WTC11 (cell line): ENCODE results near the gene FALEC. TPM values are rescaled to one million over a fixed set of nuclear protein-coding genes. Genes with fewer than 3 reads are reported as not detected.

Experiments used
- ATAC-seq: fragments of 200-7000 bp; cut with Tn5 transposase; 2 replicates; pipeline ENCODE4 v1.10.0; 2021; ENCODE audit warnings: mild to moderate bottlenecking, moderate library complexity
- CTCF ChIA-PET: fragments of 300-600 bp; sonication (Branson Sonifier 250); formaldehyde crosslinking; loops from one replicate; lab custom pipeline; 2021; ENCODE audit warnings: antibody characterized with exemption; lab: Charles Lee
- POLR2A ChIA-PET: fragments of 350-600 bp; sonication (Branson Sonifier 250); formaldehyde crosslinking; loops from one replicate; lab custom pipeline; 2021; ENCODE audit warnings: antibody characterized with exemption; lab: Charles Lee
- DNase-seq: peaks from one replicate; pipeline ENCODE4 v3.0.0; 2021; ENCODE audit warnings: low spot score
- H3K27ac Mint-ChIP-seq: 2 replicates; pipeline ENCODE4 v1.8.0; 2021; ENCODE audit warnings: mixed read lengths
- H3K27me3 Mint-ChIP-seq: 2 replicates; pipeline ENCODE4 v1.8.0; 2021; ENCODE audit warnings: low read depth, mild to moderate bottlenecking, moderate library complexity, mixed read lengths
- H3K36me3 Mint-ChIP-seq: 2 replicates; pipeline ENCODE4 v1.8.0; 2021; ENCODE audit warnings: mixed read lengths
- H3K4me1 Mint-ChIP-seq: 2 replicates; pipeline ENCODE4 v1.8.0; 2022; ENCODE audit warnings: mixed read lengths
- H3K4me3 Mint-ChIP-seq: 2 replicates; pipeline ENCODE4 v1.8.0; 2021; ENCODE audit warnings: mild to moderate bottlenecking, moderate library complexity, mixed read lengths
- H3K9me3 Mint-ChIP-seq: 2 replicates; pipeline ENCODE4 v1.8.0; 2021; ENCODE audit warnings: mixed read lengths
- AFF4 ChIP-seq: sonication (generic); formaldehyde crosslinking; IDR thresholded peaks from 2 replicates; pipeline ENCODE4 v1.8.1; 2023; ENCODE audit warnings: mild to moderate bottlenecking, missing genetic modification reagents, borderline replicate concordance
- E2F4 ChIP-seq: sonication (generic); formaldehyde crosslinking; IDR thresholded peaks from 2 replicates; pipeline ENCODE4 v1.8.1; 2022; ENCODE audit warnings: low read depth, mild to moderate bottlenecking, moderate library complexity, missing genetic modification reagents, borderline replicate concordance
- ESRRA ChIP-seq: sonication (generic); formaldehyde crosslinking; IDR thresholded peaks from 2 replicates; pipeline ENCODE4 v1.8.1; 2022; ENCODE audit warnings: mild to moderate bottlenecking, missing genetic modification reagents, borderline replicate concordance
- HMGA2 ChIP-seq: fragments of 250-450 bp; sonication (Bioruptor Pico); IDR thresholded peaks from 2 replicates; pipeline ENCODE4 v1.4.0; 2021; ENCODE audit warnings: mild to moderate bottlenecking, moderate library complexity
- HMGXB4 ChIP-seq: sonication (generic); formaldehyde crosslinking; IDR thresholded peaks from 2 replicates; pipeline ENCODE4 v1.8.1; 2023; ENCODE audit warnings: mild to moderate bottlenecking, moderate library complexity, missing genetic modification reagents
- JUN ChIP-seq: sonication (generic); formaldehyde crosslinking; IDR thresholded peaks from 2 replicates; pipeline ENCODE4 v1.8.0; 2023; ENCODE audit warnings: mild to moderate bottlenecking, missing genetic modification reagents
- KAT7 ChIP-seq: sonication (generic); formaldehyde crosslinking; IDR thresholded peaks from 2 replicates; pipeline ENCODE4 v1.8.1; 2023; ENCODE audit warnings: missing genetic modification reagents, mild to moderate bottlenecking, borderline replicate concordance
- MAX ChIP-seq: sonication (generic); formaldehyde crosslinking; IDR thresholded peaks from 2 replicates; pipeline ENCODE4 v1.8.0; 2022; ENCODE audit warnings: mild to moderate bottlenecking, missing genetic modification reagents
- MLX ChIP-seq: sonication (generic); formaldehyde crosslinking; IDR thresholded peaks from 2 replicates; pipeline ENCODE4 v1.8.1; 2023; ENCODE audit warnings: mild to moderate bottlenecking, missing genetic modification reagents, moderate library complexity
- NFATC4 ChIP-seq: fragments of 250-450 bp; sonication (Bioruptor Pico); IDR thresholded peaks from 2 replicates; pipeline ENCODE4 v1.9.0; 2021; ENCODE audit warnings: mild to moderate bottlenecking
- NFYB ChIP-seq: sonication (generic); formaldehyde crosslinking; conservative IDR thresholded peaks from 2 replicates; pipeline ENCODE4 v1.8.0; 2022; ENCODE audit warnings: low read depth, missing genetic modification reagents
- SP1 ChIP-seq: sonication (generic); formaldehyde crosslinking; conservative IDR thresholded peaks from 2 replicates; pipeline ENCODE4 v1.8.1; 2022; ENCODE audit warnings: missing genetic modification reagents
- STAT6 ChIP-seq: sonication (generic); formaldehyde crosslinking; conservative IDR thresholded peaks from 2 replicates; pipeline ENCODE4 v1.8.1; 2023; ENCODE audit warnings: mild to moderate bottlenecking, low read depth, missing genetic modification reagents, moderate library complexity
- TCF7 ChIP-seq: sonication (generic); formaldehyde crosslinking; IDR thresholded peaks from 2 replicates; pipeline ENCODE4 v1.8.0; 2022; ENCODE audit warnings: mild to moderate bottlenecking, low read depth, missing genetic modification reagents, moderate library complexity
- USF1 ChIP-seq: sonication (generic); formaldehyde crosslinking; IDR thresholded peaks from 2 replicates; pipeline ENCODE4 v1.8.0; 2022; ENCODE audit warnings: mild to moderate bottlenecking, missing genetic modification reagents
- ZBTB21 ChIP-seq: sonication (generic); formaldehyde crosslinking; IDR thresholded peaks from 2 replicates; pipeline ENCODE4 v1.8.1; 2023; ENCODE audit warnings: mild to moderate bottlenecking, missing genetic modification reagents, borderline replicate concordance
- ZNF138 ChIP-seq: sonication (generic); formaldehyde crosslinking; conservative IDR thresholded peaks from 2 replicates; pipeline ENCODE4 v1.8.1; 2022; ENCODE audit warnings: mild to moderate bottlenecking, moderate library complexity, missing genetic modification reagents
- ZNF263 ChIP-seq: sonication (generic); formaldehyde crosslinking; IDR thresholded peaks from 2 replicates; pipeline ENCODE4 v1.8.1; 2022; ENCODE audit warnings: low read depth, mild to moderate bottlenecking, moderate library complexity, missing genetic modification reagents
- total RNA-seq: library from RNA; stranded (reverse); gene quantifications from 3 replicates; pipeline ENCODE4 v1.2.3, GENCODE V29; 2021

Gene FALEC
- total RNA-seq, 1 experiment from 2014 or later = 1.2 TPM

GRCh38 chr1:150546294-150546937 lies 30.9 kb downstream of the FALEC start:
- H3K36me3 Mint-ChIP-seq = no peaks in the 10 kb centered on the region
- peaks cover 13% of the 10 kb centered on the region for H3K4me1 Mint-ChIP-seq
- CTCF ChIA-PET = interaction anchor here (0.9 to 1.2 kb wide), 3 partner anchors 9 to 359 kb away, joined by 3 read pairs; no protein-coding TSS in a partner anchor
- DNase-seq = no peak
- TF ChIP-seq HMGA2 (CRISPR knock-in tag) (no peak), JUN (no peak), USF1 (CRISPR knock-in tag) (no peak)
- TF ChIP-seq, all 79 proteins: peak for 0
- Mint-ChIP-seq H3K27me3 (peaks cover 41% of the 10 kb centered on the region), H3K27ac (no peak overlapping the region), H3K4me3 (no peak overlapping the region), H3K9me3 (no peaks in the 10 kb centered on the region)
- no peak for ATAC-seq
- POLR2A ChIA-PET = no interaction called here

- DNase-seq (no peak), ATAC-seq (no peak)
- no peaks in the 10 kb centered on the region for H3K36me3 Mint-ChIP-seq
- H3K4me3 Mint-ChIP-seq = peak overlapping the region; percentile 71
- H3K27ac Mint-ChIP-seq = no peak overlapping the region
- ChIA-PET POLR2A (interaction anchor here (1.1 to 1.2 kb wide), 2 partner anchors 33 to 184 kb away, joined by 3 to 5 read pairs; partner anchors contain the start of genes FALEC and RPRD2), CTCF (interaction anchor here (1.8 to 8.2 kb wide), 3 partner anchors 12 to 32 kb away, joined by 5 to 124 read pairs (median 97); no protein-coding TSS in a partner anchor)
- no peaks in the 10 kb centered on the region for H3K9me3 Mint-ChIP-seq
- no peak for TF ChIP-seq ZBTB21
- TF ChIP-seq MLX (CRISPR knock-in tag) = no peak
- TF ChIP-seq NFYB (CRISPR knock-in tag) = no peak
- TF ChIP-seq ESRRA = no peak
- no peak for TF ChIP-seq TCF7 (CRISPR knock-in tag)
- no peak for TF ChIP-seq AFF4
- no peak for TF ChIP-seq E2F4
- TF ChIP-seq NFATC4 (CRISPR knock-in tag) = no peak
- TF ChIP-seq ZNF263 (CRISPR knock-in tag) = no peak
- no peak for TF ChIP-seq ZNF138 (CRISPR knock-in tag)
- H3K27me3 Mint-ChIP-seq = peaks cover 43% of the 10 kb centered on the region
- H3K4me1 Mint-ChIP-seq = peaks cover 25% of the 10 kb centered on the region
These were observed 32.7 kb downstream of the FALEC start for GRCh38 chr1:150548324-150548631.

- Mint-ChIP-seq H3K36me3 (no peaks in the 10 kb centered on the region), H3K27me3 (peaks cover 43% of the 10 kb centered on the region), H3K9me3 (no peaks in the 10 kb centered on the region), H3K4me1 (peaks cover 25% of the 10 kb centered on the region), H3K27ac (no peak within 1 kb of the TSS), H3K4me3 (peak within 1 kb of the TSS; percentile 80)
- peak; percentile 63 for DNase-seq
- ChIA-PET POLR2A (interaction anchor here (0.6 to 1.4 kb wide), 6 partner anchors 10 to 185 kb away, joined by 3 to 5 read pairs (median 4); partner anchors contain the start of genes FALEC and RPRD2), CTCF (interaction anchor here (1.8 to 8.2 kb wide), 3 partner anchors 11 to 32 kb away, joined by 5 to 124 read pairs (median 97); no protein-coding TSS in a partner anchor)
- TF ChIP-seq SP1 (CRISPR knock-in tag) (0 out of 2 replicates have a peak, but pooled peaks have one; percentile 14), KAT7 (CRISPR knock-in tag) (no peak), STAT6 (CRISPR knock-in tag) (no peak), HMGXB4 (CRISPR knock-in tag) (peak; percentile 37; the same call in 1 of the 2 replicates), MAX (peak; percentile 45; the same call in 1 of the 2 replicates)
- peak; percentile 63 for ATAC-seq
These were observed 33.3 kb downstream of the FALEC start, which contains the start of gene ADAMTSL4 for GRCh38 chr1:150548632-150549495. Gene ADAMTSL4, plus strand, starts transcription at chr1:150549408. Its CDS starts 2,881 bp downstream, at chr1:150552289.
